Endothelial cell of umbilical vein (primary cell): ENCODE results near the gene CNGB1. TPM values are rescaled to one million over a fixed set of nuclear protein-coding genes. Genes with fewer than 3 reads are reported as not detected.

ENCODE experiments used
- BruUV-seq: library from RNA; stranded (reverse); fragments of 400-500 nt; replicated peaks from 2 replicates; lab custom pipeline; 2021; lab: Mats Ljungman, UMichigan
- CTCF ChIA-PET: fragments of 300-600, 350-600 bp; sonication (Branson Sonifier 250); formaldehyde crosslinking; loops from one replicate; lab custom pipeline; 2021; ENCODE audit warnings: antibody characterized with exemption, inconsistent platforms; lab: Charles Lee
- POLR2A ChIA-PET: fragments of 300-600, 350-600 bp; sonication (Branson Sonifier 250); formaldehyde crosslinking; loops from one replicate; lab custom pipeline; 2021; ENCODE audit warnings: antibody characterized with exemption, inconsistent platforms; lab: Charles Lee
- DNase-seq: peaks from one replicate; pipeline ENCODE4 v3.0.0-alpha.2; 2011; ENCODE audit warnings: low read depth, low spot score
- FAIRE-seq: peaks from 2 replicates; lab custom pipeline; 2011; peaks lifted over from hg19 to GRCh38; lab: Jason Lieb, UNC
- H2AFZ ChIP-seq: 2 replicates; pipeline ENCODE4 v1.6.0; 2012; ENCODE audit warnings: low read depth, low read length, control low read depth, inconsistent platforms
- H3K27ac ChIP-seq: 2 replicates; pipeline ENCODE4 v1.5.1; 2011; ENCODE audit warnings: low read depth, mild to moderate bottlenecking, control low read depth, low read length, moderate library complexity; ENCODE audit not compliant: insufficient read depth
- H3K27me3 ChIP-seq, 2 experiments: 2 replicates each; pipeline versions ENCODE4 v1.6.0 to v1.6.1; 2011; ENCODE audit warnings: low read length in 2 of 2, mixed read lengths in 1 of 2; ENCODE audit not compliant: control insufficient read depth in 2 of 2, insufficient read depth in 2 of 2
- H3K36me3 ChIP-seq, 2 experiments: 2 replicates in 1 of 2; 3 replicates in 1 of 2; pipeline ENCODE4 v1.5.1; 2011; ENCODE audit warnings: low read length in 2 of 2, mild to moderate bottlenecking in 1 of 2, moderate library complexity in 1 of 2; ENCODE audit not compliant: control insufficient read depth in 2 of 2, insufficient read depth in 2 of 2; ENCODE audit errors: extremely low read depth in 1 of 2
- H3K4me1 ChIP-seq: 3 replicates; pipeline ENCODE4 v1.5.1; 2011; ENCODE audit warnings: mild to moderate bottlenecking, low read length; ENCODE audit not compliant: control insufficient read depth, insufficient read depth; ENCODE audit errors: extremely low read depth
- H3K4me2 ChIP-seq: 2 replicates; pipeline ENCODE4 v1.6.1; 2011; ENCODE audit warnings: low read length, control low read depth, mixed read lengths; ENCODE audit not compliant: insufficient read depth
- H3K4me3 ChIP-seq, 3 experiments: fragments of 200-600 bp in 1 of 3; sonication (generic), shearing (Covaris generic) in 1 of 3; replicated peaks in 1 of 3; 2 replicates each; pipeline ENCODE4 v1.5.1; 2011 to 2016; ENCODE audit warnings: control low read depth in 3 of 3, low read length in 3 of 3, mild to moderate bottlenecking in 2 of 3, inconsistent platforms in 1 of 3, low read depth in 1 of 3, moderate library complexity in 1 of 3; ENCODE audit not compliant: insufficient read depth in 1 of 3
- H3K79me2 ChIP-seq: 2 replicates; pipeline ENCODE4 v1.6.0; 2012; ENCODE audit warnings: low read length, inconsistent platforms; ENCODE audit not compliant: control insufficient read depth, insufficient read depth
- H3K9ac ChIP-seq: replicated peaks from 2 replicates; pipeline ENCODE3; 2011; ENCODE audit warnings: low read length, control low read depth; ENCODE audit not compliant: insufficient read depth; ENCODE audit errors: extremely low read depth
- H3K9me1 ChIP-seq: replicated peaks from 3 replicates; pipeline ENCODE4 v1.6.0; 2011; ENCODE audit warnings: mild to moderate bottlenecking, low read length; ENCODE audit not compliant: control insufficient read depth, insufficient read depth; ENCODE audit errors: extremely low read depth
- H3K9me3 ChIP-seq: replicated peaks from 2 replicates; pipeline ENCODE4 v1.5.1; 2012; ENCODE audit warnings: low read length, inconsistent platforms; ENCODE audit not compliant: control insufficient read depth, insufficient read depth
- H4K20me1 ChIP-seq: replicated peaks from 2 replicates; pipeline ENCODE3; 2011; ENCODE audit warnings: mild to moderate bottlenecking, low read length; ENCODE audit not compliant: control insufficient read depth, insufficient read depth; ENCODE audit errors: extremely low read depth
- CTCF ChIP-seq, 2 donors: IDR thresholded peaks; 1 replicate in 1 of 2; 2 replicates in 1 of 2; pipeline ENCODE4 v1.5.1; 2011; ENCODE audit warnings: low read length in 2 of 2, mild to moderate bottlenecking in 2 of 2, moderate library complexity in 2 of 2, control low read depth in 1 of 2, inconsistent platforms in 1 of 2, low read depth in 1 of 2; ENCODE audit not compliant: insufficient read depth in 1 of 2; ENCODE audit errors: extremely low read depth in 1 of 2
- EZH2 ChIP-seq: IDR thresholded peaks from 2 replicates; pipeline ENCODE4 v1.6.1; 2012; ENCODE audit warnings: borderline replicate concordance, low read depth, mild to moderate bottlenecking, moderate library complexity, low read length, inconsistent platforms; ENCODE audit not compliant: severe bottlenecking
- FOS ChIP-seq: IDR thresholded peaks from 2 replicates; pipeline ENCODE4 v1.6.1; 2011; ENCODE audit warnings: mild to moderate bottlenecking, low read length, moderate library complexity, borderline replicate concordance; ENCODE audit not compliant: insufficient read depth
- GATA2 ChIP-seq: IDR thresholded peaks from 2 replicates; pipeline ENCODE4 v1.7.0; 2011; ENCODE audit warnings: low read depth, mild to moderate bottlenecking, moderate library complexity, mixed read lengths, low read length; ENCODE audit not compliant: insufficient read length, insufficient read depth
- JUN ChIP-seq: IDR thresholded peaks from 2 replicates; pipeline ENCODE4 v1.6.1; 2011; ENCODE audit warnings: borderline replicate concordance, low read depth; ENCODE audit not compliant: insufficient read length, insufficient read depth
- MAX ChIP-seq: IDR thresholded peaks from 2 replicates; pipeline ENCODE4 v1.6.1; 2011; ENCODE audit not compliant: insufficient read depth, insufficient read length
- MYC ChIP-seq: IDR thresholded peaks from one replicate; pipeline ENCODE4 v1.6.1; 2011; ENCODE audit warnings: mild to moderate bottlenecking, low read depth, low read length
- POLR2A ChIP-seq: IDR thresholded peaks from 2 replicates; pipeline ENCODE4 v1.6.1; 2012; ENCODE audit warnings: low read depth, mild to moderate bottlenecking, control low read depth, low read length
- POLR2AphosphoS5 ChIP-seq: IDR thresholded peaks from 2 replicates; pipeline ENCODE4 v1.6.1; 2012; ENCODE audit warnings: low read depth, mild to moderate bottlenecking, control low read depth, low read length, moderate library complexity; ENCODE audit not compliant: insufficient read depth
- dilution Hi-C: fragments of 300-500 bp; cut with MboI; formaldehyde crosslinking; loops from one replicate; pipeline ENCODE4 v1.15.0; 2019; ENCODE audit warnings: low sequenced_read_pairs; ENCODE audit not compliant: extremely low pct_ligation_motif_present
- intact Hi-C: fragments of 100-400 bp; cut with micrococcal nuclease; formaldehyde crosslinking; loops from one replicate; pipeline ENCODE4 v1.10.0; 2022
- polyA plus RNA-seq, 4 experiments: library from polyadenylated mRNA; depleted of rRNA in 3 of 4; stranded (reverse) in 3 of 4; unstranded in 1 of 4; fragments of >200 nt; gene quantifications; 2 replicates each; pipeline versions ENCODE4 v1.2.1 to v1.2.3, GENCODE V29; 2011 to 2012; ENCODE audit warnings: missing spikeins in 1 of 4
- total RNA-seq: library from RNA; stranded (reverse); gene quantifications from 2 replicates; pipeline ENCODE4 v1.2.3, GENCODE V29; 2021

CNGB1 gene
- total and polyA plus RNA-seq, 2 donors (not counting 3 experiments of a cell fraction or from before 2014, with no cell fraction given), result not detected

GRCh38 chr16:57834936-57835335, 136.0 kb downstream of the CNGB1 start:
- intact Hi-C loops (no loop called here), dilution Hi-C loops (no loop called here)
- Histone ChIP-seq H3K9ac (no peak overlapping the region), H3K79me2 (no peaks in the 10 kb centered on the region), H3K36me3 (no peaks in the 10 kb centered on the region), H3K9me1 (no peaks in the 10 kb centered on the region), H3K4me3 (no peak overlapping the region), H3K9me3 (no peaks in the 10 kb centered on the region), H3K4me2 (no peak overlapping the region), H2AFZ (no peak overlapping the region), H3K4me1 (no peaks in the 10 kb centered on the region), H4K20me1 (no peaks in the 10 kb centered on the region), H3K27ac (no peak overlapping the region), H3K27me3 (peaks cover 0 to 10% of the 10 kb centered on the region in 2 experiments)
- TF ChIP-seq MAX, result no peak
- TF ChIP-seq EZH2, result no peak
- no peak for TF ChIP-seq CTCF (IDR thresholded peaks at IDR 0.05; ENCODE audit: extremely low read depth in 1 of 2, insufficient read depth in 1 of 2, low read depth in 1 of 2, low read length in 2 of 2)
- TF ChIP-seq JUN, result no peak
- no peak for TF ChIP-seq POLR2A
- no peak for TF ChIP-seq FOS
- TF ChIP-seq POLR2AphosphoS5, result no peak
- no peak for TF ChIP-seq MYC
- no peak for TF ChIP-seq GATA2
- POLR2A ChIA-PET, result no interaction called here
- BruUV-seq, result no TSS peak
- CTCF ChIA-PET, result interaction anchor here (0.7 to 1.3 kb wide), 2 partner anchors 24 to 96 kb away, joined by 3 to 4 read pairs; no protein-coding TSS in a partner anchor
- DNase-seq (no peak), FAIRE-seq (no peak)

Other genes starting within 250 kb of the CNGB1 start
- gene KATNB1, start 235.4 kb downstream of the CNGB1 start, total RNA-seq, result 25.9 and 28.6 TPM in 2 replicates
- gene KATNB1, start 235.4 kb downstream of the CNGB1 start, polyA plus RNA-seq, result 35.9 and 43.9 TPM in 2 replicates
- 56.7 and 62.2 TPM in 2 replicates for gene KIFC3, start 168.6 kb downstream of the CNGB1 start, total RNA-seq
- gene KIFC3, start 168.6 kb downstream of the CNGB1 start, polyA plus RNA-seq, result 36.3 and 38.1 TPM in 2 replicates
- gene ZNF319, start 29.5 kb upstream of the CNGB1 start, total RNA-seq, result 9.9 TPM in 2 replicates
- gene ZNF319, start 29.5 kb upstream of the CNGB1 start, polyA plus RNA-seq, result 5.4 and 7.6 TPM in 2 replicates
- 64.6 and 66.6 TPM in 2 replicates for gene USB1, start 30.3 kb upstream of the CNGB1 start, total RNA-seq
- 73.0 and 83.8 TPM in 2 replicates for gene USB1, start 30.3 kb upstream of the CNGB1 start, polyA plus RNA-seq
- gene MMP15, start 54.6 kb upstream of the CNGB1 start, total RNA-seq, result 13.1 and 16.0 TPM in 2 replicates
- gene MMP15, start 54.6 kb upstream of the CNGB1 start, polyA plus RNA-seq, result 12.6 and 14.5 TPM in 2 replicates
- gene CFAP20, start 158.3 kb upstream of the CNGB1 start, total RNA-seq, result 44.7 and 46.8 TPM in 2 replicates
- gene CFAP20, start 158.3 kb upstream of the CNGB1 start, polyA plus RNA-seq, result 65.5 and 70.9 TPM in 2 replicates
- 113 and 125 TPM in 2 replicates for gene CSNK2A2, start 227.0 kb upstream of the CNGB1 start, total RNA-seq
- gene CSNK2A2, start 227.0 kb upstream of the CNGB1 start, polyA plus RNA-seq, result 35.9 and 43.3 TPM in 2 replicates